Adrenal gland (tissue), 5 donors: ENCODE results near the gene RARRES1.

Source experiments
- CTCF ChIP-seq, 6 experiments: fragments of 450-650 bp in 4 of 6; fragments of 200-600 bp in 2 of 6; sonication (generic) in 1 of 6; IDR thresholded peaks; 1 replicate in 5 of 6; 2 replicates in 1 of 6; pipeline versions ENCODE4 v1.5.1 to v1.8.0; 2016 to 2021; ENCODE audit warnings: antibody characterized with exemption in 6 of 6, mild to moderate bottlenecking in 2 of 6, moderate library complexity in 1 of 6
- POLR2A ChIP-seq, 2 donors: fragments of 450-650 bp; IDR thresholded peaks; one replicate each; pipeline ENCODE4 v1.6.1; 2017; ENCODE audit warnings: antibody characterized with exemption in 2 of 2, mild to moderate bottlenecking in 2 of 2, moderate library complexity in 1 of 2
- donor health status: DM: no; HTN: no; CAD: no.

- TF ChIP-seq CTCF (IDR thresholded peaks at IDR 0.05) = no peak
- no peak for TF ChIP-seq POLR2A (IDR thresholded peaks at IDR 0.05)
Observed at GRCh38 chr3:158765518-158766205, 33.4 kb upstream of the RARRES1 start.
